GM18502 (cell line): ENCODE data around the gene ASTN2.

ENCODE experiments used
- ATAC-seq: cut with Tn5 transposase; IDR thresholded peaks from one replicate; pipeline ENCODE4 v1.9.1; 2021; ENCODE audit warnings: mild to moderate bottlenecking; ENCODE audit not compliant: unreplicated experiment, poor library complexity

ASTN2 gene

DNA sequence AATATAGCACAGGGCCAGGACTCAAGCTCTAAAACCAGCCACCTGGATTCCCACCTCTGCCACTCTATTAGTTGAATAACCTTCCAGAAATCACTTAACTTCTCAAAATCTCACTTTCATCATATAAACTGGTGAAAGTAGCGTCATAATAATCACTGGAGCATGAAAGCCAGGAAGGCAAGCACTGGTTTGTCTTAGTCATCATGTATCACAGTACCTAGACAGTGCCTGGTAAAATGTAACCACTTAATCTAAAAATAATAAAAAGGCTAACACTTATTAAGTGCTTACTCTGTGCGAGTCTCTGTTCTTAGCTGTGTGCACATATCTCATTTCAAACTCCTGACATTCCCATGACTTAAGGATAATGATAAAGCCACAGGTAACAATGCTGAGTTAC lies 109.4 kb downstream of the ASTN2 start:
- no peak for ATAC-seq

GRCh38 chr9:117304549-117304948 lies 110.3 kb downstream of the ASTN2 start:
- ATAC-seq, result no peak

DNA sequence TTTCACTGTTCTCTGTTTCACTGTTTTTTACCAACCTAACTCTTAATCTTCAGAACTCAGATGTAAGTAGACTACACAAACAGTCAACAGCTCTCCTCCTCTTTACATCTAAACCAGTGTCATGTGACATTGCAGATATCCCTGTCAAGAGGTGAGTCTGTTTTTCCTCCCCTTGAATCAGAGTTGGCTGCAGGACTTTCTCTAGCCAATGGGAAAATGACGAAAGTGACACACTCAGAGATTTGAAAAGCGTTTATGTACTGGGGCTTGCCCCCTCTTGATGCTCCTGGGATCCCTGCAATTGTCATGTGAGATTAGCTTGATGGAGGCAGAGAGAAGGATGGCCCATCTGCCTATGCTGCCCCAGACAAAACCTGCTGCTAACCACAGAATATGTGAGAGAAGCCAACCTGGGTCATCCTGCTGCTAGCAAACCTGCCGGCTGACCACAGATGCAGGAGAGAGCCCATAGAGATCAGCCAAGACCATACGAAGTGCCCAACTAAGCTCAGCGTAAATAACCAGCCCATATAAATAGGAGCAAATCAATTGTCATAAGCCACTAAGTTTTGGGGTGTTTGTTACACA lies 111.1 kb downstream of the ASTN2 start:
- no peak for ATAC-seq

DNA sequence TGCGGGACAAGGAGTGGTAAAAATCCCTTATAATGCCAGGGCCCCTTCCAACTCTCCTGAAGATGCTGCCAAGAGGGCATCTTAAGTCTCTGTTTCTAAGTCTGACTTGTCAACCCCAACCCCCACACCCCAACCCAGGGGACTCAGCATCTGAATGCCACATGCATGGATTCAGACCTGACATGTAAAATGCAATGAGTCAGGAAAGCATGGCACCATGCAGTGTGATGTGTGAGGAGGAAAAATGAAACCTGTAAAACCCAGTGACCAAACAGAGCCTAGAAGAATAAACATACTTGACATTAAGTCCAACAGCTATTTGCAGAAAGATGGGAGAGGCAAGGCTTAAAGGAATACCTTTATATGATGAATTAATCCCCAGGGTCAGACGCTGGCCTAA lies 112.4 kb downstream of the ASTN2 start:
- no peak for ATAC-seq

GRCh38 chr9:117300371-117301110 lies 114.3 kb downstream of the ASTN2 start:
- no peak for ATAC-seq

GRCh38 chr9:117296453-117296852 lies 118.4 kb downstream of the ASTN2 start:
- ATAC-seq, result no peak

GRCh38 chr9:117293206-117294114 lies 121.4 kb downstream of the ASTN2 start:
- ATAC-seq, result no peak

- no peak for ATAC-seq
Measured at GRCh38 chr9:117290856-117291622, 123.8 kb downstream of the ASTN2 start.

DNA sequence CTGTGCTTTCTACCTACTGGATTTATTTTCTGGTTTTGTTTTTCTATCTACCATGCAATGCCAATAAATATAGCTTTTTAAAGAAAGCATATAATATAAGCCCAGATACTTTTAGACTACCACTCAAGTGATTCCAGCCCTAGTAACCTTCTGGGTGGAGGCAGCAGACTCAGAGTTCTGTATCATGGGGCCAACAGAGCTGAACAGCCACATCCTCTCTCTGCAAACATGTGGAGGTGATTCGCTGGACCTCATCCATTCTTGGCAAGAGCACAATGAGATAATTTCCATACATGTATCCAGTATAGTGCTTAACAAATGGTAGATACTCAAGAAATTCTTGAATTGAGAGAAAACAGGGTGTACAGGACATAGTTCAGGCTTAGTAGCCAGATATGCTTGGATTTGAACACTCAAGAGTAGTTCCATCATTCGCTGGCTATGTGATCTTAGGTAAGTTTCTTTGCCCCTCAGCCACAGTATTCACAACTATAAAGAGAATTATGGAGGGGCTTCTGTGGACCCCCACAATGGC lies 124.5 kb downstream of the ASTN2 start:
- no peak for ATAC-seq

DNA sequence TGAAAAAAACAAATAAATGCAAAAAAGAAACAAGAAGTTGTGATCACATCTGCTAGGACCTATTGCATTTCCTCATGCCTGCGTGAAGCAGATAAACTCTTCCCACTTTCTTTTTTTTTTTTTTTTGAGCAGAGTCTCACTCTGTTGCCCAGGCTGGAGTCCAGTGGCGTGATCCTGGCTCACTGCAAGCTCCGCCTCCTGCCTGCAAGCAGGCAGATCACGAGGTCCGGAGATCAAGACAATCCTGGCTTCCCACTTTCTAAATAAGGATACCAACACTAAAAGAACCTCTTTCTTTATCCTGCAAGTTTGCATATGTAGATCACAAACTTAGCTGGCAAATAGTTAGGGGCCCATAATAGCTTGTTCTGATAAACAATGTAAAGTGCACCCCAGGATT lies 128.6 kb downstream of the ASTN2 start:
- ATAC-seq, result no peak

DNA sequence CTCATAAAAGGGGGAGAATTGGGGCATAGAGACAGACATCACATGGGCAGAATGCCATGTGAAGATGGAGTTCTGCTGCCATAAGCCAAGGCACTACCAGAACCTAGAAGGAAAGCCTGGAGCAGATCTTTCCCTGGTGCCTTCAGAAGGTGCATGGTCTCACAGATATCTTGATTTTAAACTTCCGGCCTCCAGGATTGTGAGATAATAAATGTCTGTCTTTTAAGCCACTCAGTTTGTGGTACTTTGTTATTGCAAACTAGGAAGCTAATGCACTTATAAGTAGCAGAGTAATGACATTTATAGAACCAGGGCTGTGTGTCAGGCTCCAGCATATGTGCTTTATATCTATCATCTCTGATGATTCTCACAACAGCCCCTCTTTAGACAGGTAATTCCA lies 130.4 kb downstream of the ASTN2 start:
- no peak for ATAC-seq

- ATAC-seq, result no peak
Measured at GRCh38 chr9:117282541-117282940, 132.3 kb downstream of the ASTN2 start.

- ATAC-seq, result no peak
Measured at GRCh38 chr9:117278471-117279035, 136.3 kb downstream of the ASTN2 start.

GRCh38 chr9:117278020-117278419 lies 136.8 kb downstream of the ASTN2 start:
- no peak for ATAC-seq

- ATAC-seq, result no peak
Measured at GRCh38 chr9:117276444-117276843, 138.4 kb downstream of the ASTN2 start.

DNA sequence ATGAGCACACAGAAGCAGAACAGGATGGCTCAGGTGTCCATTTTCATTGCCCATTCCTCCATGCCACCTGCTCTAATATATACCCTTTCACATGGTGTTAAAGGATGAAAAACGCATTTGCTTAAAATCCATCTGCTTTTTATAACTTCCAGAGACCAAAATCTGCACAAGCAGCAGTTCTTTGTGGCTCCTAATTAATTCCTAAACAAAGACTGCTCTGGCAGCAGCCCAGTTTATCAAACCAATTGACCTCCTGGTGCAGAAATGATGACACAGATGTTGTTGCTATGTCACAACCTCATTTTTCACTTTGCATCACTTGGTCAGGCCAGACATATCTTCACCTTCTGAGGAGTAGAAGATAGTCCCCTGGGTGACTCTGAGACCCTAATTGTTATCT lies 141.2 kb downstream of the ASTN2 start:
- no peak for ATAC-seq

- ATAC-seq, result no peak
Measured at GRCh38 chr9:117268847-117269446, 145.9 kb downstream of the ASTN2 start.

- ATAC-seq, result no peak
Measured at GRCh38 chr9:117266855-117267497, 147.9 kb downstream of the ASTN2 start.

- ATAC-seq, result no peak
Measured at GRCh38 chr9:117265253-117265652, 149.6 kb downstream of the ASTN2 start.
